ENCODE data around the gene ZNF594.
"Not testable (repeated sequence)": the region's sequence is repeated elsewhere in the genome, so short reads cannot be mapped to it uniquely, and the experiment has no call there.

The ZNF594 gene

DNA sequence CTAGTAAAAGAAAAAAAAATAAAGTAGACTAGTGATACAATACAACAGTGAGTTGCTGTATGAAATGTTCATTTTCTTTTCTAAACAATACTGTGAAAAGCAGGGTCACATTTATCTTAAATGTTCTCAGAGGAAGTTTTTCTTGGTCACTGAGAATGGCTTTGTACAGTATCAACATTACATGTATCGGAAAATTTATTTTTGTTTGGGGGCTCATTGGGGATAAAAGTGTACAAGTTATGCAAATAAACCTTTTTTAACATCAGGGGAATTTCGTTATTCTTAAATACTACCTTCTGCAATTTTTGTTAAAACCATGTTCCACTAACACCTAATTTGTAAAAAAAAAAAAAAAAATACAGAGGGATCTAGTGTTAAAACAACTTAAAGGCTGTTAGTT is 8.7 kb upstream of the ZNF594 start:
- DNase-seq: no peak

DNA sequence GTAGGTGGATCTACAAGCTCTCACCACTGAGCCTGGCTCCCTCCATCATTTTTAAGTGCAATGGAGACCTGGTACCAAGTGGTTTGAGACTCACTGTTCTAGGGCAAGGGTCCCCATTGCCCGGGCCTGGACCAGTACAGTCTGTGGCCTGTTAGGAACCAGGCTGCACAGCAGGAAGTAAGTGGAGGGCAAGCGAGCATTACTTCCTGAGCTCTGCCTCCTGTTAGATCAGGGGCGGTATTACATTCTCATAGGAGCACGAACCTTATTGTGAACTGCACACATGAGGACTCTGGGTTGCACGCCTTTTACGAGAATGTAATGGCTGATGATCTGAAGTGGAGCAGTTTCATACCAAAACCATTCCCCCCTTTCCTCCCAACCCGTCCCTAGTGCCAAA is 6.8 kb upstream of the ZNF594 start:
- no peak for DNase-seq

DNA sequence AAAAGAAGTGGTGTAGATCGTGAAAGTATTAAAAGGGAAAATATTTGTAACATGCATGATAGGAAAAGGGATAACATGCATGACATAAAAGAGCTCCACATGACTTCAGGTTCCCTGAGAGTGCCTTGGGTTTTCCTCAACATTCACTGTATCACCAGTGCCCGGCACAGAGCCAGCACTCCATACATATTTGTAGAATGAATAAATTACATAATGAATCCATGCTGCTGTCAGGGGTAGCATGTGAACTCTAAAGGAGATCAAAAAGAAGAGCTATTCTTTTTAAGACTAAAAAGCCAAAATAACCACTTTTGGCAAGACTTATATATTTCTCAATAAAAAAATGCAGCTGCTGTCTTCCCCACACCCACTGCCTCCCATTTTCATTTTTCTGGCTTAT is 2.7 kb upstream of the ZNF594 start:
- DNase-seq: no peak

DNA sequence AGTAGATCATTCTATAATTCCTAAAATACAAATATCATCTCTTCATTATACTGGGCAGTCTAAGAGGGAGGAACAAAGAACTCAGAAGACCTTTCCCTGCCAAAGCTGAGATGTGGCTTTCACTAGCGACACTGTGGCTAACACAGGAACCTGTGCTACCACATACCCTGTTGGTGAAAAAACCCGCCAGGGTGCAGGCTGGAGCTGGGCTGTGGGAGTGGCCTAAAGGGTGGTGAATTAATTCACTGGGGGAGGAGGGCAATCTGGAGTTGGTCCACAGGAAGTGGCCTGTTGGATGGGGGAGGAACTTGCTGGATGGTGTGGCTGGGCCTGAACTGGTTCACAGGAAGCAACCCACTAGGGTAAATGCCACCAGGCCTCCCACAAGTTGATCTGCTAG is 7.4 kb downstream of the ZNF594 start:
- DNase-seq: no peak

DNA sequence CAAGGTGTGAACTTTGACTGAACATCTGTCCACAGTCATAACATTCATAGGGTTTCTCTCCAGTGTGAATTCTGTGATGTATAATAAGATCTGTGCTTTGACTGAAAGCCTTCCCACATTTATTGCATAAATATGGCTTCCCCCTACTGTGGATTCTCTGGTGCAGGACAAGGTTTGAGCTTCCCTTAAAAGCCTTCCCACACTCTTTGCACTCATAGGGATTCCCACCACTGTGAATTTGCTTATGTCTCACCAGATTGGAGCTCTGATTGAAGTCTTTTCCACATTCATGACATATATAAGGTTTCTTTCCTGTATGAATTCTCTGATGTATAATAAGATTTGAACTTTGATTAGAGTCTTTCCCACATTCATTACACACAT is 8.3 kb downstream of the ZNF594 start:
- DNase-seq: no peak

DNA sequence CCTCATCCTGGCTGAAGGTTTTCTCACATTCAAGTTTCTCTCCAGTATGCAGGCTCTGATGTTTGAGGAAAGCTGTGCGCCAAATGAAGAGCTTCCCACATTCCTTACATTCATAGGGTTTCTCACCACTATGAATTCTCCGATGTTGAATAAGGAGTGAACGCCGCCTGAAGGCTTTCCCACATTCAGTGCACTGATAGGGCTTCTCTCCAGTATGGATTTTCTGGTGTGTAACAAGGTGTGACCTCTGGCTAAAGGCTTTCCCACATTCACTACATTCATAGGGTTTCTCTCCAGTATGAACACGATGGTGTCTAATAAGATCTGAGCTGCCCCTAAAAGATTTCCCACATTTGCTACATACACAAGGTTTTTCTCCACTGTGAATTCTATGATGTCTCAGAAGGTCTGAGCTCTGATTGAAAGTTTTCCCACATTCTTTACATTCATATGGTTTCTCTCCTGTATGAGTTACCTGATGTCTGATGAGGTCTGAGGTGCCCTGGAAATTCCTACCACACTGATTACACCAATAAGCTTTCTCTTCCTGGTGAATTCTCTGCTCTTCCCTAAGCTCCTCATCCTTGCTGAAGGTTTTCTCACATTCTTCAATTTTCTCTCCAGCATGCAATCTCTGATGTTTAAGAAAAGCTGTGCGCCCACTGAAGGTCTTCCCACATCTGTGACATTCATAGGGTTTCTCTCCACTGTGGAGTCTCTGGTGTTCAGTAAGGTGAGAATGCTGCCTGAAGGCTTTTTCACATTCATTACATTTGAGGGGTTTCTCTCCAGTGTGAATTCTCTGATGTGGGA is 8.9 kb downstream of the ZNF594 start:
- DNase-seq: no peak

DNA sequence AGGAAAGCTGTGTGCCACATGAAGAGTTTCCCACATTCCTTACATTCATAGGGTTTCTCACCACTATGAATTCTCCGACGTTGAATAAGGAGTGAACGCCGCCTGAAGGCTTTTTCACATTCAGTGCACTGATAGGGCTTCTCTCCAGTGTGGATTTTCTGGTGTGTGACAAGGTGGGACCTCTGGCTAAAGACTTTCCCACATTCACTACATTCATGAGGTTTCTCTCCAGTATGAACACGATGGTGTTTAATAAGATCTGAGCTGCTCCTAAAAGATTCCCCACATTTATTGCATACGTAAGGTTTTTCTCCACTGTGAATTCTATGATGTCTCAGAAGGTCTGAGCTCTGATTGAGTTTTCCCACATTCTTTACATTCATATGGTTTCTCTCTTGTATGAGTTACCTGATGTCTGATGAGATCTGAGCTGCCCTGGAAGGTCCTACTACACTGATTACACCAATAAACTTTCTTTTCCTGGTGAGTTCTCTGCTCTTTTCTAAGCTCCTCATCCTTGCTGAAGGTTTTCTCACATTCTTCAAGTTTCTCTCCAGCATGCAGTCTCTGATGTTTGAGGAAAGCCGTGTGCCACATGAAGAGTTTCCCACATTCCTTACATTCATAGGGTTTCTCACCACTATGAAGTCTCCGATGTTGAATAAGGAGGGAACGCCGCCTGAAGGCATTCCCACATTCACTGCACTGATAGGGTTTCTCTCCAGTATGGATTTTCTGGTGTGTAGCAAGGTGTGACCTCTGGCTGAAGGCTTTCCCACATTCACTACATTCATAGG is 10.0 kb downstream of the ZNF594 start:
- DNase-seq: no peak

DNA sequence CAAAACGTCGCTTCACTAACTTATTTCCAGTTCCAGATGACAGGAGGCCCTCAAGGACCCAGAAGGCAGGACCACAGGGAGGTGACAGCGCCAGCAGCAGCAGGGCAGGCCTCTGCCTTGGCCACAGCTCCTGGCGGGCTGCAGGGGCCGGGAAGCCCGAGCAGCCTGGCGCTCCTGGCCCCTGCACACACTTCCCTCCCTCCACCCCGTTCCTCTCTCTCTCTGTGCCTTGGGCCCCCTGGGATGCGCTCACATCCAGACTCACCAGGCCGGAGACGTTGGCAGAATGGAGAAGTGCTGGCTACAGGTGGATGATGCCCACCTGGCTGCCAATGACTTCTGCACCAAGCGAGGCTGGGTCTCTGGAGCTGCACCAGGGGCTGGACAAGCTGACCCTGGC is 12.7 kb downstream of the ZNF594 start:
- no peak for DNase-seq

DNA sequence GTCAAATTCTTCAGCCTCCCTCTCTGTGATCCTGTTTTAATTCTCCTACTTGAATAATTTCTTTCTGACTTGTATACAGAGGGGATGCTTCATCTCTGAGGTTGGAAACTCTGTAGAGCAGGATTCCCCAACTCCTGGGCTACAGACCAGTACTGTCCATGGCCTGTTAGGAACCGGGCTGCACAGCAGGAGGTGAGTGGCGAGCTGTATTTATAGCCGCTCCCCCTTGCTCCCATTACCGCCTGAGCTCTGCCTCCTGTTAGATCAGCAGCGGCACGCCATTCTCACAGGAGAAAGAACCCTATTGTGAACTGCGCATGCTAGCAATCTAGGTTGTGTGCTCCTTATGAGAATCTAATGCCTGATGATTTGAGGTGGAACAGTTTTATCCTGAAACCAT is 16.6 kb downstream of the ZNF594 start:
- DNase-seq: not testable (repeated sequence)

DNA sequence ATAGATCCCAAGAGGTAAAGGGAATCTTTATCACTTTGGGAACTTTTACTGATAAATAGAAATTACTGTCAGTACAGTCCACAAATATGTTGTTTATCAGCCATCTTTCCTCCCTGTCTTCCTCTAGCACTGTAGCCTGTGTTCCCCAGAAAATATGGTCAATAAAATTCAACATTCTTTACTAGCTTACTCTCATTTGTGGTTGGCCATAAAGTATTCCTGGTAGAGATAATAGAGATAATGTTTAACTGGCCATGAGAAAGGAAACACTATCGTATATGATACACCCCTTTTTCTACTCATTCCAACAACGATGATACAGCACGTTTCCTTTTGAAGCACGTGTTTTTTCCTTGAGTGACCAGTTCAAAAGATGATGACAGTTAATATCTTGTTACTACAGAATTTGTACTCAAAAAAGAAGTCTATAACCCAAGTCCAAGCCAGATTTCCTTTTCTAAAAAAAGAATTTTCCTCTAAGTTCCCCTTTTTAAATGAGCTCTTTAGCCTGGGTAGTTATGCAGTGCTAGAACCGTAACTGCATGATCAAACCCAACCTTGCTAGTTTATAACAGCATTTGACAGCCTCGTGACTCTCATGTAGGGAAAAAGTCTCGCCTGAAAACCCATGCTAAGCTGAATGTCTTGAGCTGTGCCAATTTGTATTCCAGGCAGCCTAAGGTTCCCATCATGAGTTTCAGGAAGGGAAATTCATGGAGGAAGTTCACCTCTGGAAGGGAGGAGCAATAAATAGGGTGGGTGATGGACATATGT is 25.7 kb downstream of the ZNF594 start:
- not testable (repeated sequence) for DNase-seq

DNA sequence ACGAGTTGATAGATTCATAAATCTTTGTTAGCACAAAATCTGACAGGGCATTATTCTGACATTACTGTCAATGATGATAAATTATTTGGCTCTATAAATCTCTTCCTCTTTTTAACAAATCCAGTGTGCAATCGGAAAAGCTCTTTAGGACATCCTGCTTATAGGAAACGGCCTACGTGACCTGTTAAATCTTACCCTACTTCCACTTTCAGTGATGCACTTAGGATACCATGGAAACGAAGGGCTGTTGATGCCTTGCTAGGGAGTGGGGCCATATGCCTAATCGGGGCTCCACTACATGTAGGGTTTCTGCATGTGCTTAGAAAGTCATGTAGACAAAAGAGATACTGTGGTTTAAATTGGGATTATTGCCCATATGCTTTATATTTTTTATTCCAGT is 27.2 kb downstream of the ZNF594 start:
- no peak for DNase-seq

DNA sequence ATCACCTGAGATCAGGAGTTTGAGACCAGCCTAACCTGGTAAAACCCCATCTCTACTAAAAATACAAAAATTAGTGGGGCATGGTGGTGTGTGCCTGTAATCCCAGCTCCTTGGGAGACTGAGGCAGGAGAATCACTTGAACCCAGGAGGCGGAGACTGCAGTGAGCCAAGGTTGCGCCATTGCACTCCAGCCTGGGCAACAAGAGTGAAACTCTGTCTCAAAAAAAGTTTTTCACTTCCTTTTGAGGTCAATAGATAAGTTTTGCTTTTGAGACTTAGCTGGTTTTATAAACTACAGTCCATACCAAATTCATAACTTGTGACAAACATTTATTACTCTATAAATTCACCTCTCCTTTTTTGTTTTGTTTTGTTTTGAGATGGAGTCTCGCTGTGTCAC is 29.9 kb downstream of the ZNF594 start:
- DNase-seq: not testable (repeated sequence)

DNA sequence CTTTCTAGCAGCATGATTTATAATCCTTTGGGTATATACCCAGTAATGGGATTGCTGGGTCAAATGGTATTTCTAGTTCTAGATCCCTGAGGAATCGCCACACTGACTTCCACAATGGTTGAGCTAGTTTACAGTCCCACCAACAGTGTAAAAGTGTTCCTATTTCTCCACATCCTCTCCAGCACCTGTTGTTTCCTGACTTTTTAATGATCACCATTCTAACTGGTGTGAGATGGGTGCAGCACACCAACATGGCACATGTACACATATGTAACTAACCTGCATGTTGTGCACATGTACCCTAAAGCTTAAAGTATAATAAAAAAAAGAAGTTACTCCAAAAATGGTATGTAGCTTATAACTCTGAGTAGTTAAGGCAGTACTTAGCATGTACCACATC is 31.0 kb downstream of the ZNF594 start:
- DNase-seq: not testable (repeated sequence)

DNA sequence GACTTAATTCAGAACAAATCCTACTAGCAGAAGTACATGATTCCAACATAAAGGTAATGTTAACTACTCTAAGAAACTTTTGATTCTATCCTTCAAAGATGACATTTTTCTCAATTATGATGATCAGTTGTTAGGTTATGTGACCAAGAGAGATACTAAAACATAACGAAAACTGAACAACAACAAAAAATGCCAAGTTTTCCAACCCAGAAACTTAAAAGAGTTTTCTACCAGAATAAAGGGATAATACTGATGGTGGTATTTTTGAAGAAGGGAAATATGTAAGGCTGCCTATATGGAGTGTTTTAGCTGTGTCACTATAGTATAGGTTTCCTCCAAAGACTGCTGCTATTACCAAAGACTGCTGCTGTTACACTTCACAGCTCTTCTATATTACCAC is 45.5 kb downstream of the ZNF594 start:
- DNase-seq: not testable (repeated sequence)

DNA sequence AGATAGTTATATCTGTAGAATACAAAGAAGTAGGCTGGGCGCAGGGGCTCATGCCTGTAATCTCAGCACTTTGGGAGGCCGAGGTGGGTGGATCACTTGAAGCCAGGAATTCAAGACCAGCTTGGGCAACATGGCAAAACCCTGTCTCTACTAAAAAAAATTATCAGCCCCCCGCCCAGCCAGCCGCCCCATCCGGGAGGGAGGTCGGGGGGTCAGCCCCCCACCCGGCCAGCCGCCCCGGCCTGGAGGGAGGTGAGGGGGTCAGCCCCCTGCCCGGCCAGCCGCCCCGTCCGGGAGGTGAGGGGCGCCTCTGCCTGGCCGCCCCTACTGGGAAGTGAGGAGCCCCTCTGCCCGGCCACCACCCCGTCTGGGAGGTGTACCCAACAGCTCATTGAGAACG is 48.8 kb downstream of the ZNF594 start:
- not testable (repeated sequence) for DNase-seq

DNA sequence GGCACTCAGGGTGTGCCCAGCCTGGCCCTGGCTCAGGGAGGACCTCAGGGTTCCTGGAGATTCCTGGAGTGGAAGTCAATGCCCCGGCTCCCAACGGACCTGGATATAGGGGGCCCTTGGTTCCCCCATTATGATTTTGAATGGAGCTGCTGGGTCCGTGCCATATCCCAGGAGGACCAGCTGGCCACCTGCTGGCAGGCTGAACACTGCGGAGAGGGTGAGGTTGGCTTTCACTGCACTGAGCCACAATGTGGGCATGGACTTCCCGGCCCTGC is 52.3 kb downstream of the ZNF594 start:
- DNase-seq: no peak

DNA sequence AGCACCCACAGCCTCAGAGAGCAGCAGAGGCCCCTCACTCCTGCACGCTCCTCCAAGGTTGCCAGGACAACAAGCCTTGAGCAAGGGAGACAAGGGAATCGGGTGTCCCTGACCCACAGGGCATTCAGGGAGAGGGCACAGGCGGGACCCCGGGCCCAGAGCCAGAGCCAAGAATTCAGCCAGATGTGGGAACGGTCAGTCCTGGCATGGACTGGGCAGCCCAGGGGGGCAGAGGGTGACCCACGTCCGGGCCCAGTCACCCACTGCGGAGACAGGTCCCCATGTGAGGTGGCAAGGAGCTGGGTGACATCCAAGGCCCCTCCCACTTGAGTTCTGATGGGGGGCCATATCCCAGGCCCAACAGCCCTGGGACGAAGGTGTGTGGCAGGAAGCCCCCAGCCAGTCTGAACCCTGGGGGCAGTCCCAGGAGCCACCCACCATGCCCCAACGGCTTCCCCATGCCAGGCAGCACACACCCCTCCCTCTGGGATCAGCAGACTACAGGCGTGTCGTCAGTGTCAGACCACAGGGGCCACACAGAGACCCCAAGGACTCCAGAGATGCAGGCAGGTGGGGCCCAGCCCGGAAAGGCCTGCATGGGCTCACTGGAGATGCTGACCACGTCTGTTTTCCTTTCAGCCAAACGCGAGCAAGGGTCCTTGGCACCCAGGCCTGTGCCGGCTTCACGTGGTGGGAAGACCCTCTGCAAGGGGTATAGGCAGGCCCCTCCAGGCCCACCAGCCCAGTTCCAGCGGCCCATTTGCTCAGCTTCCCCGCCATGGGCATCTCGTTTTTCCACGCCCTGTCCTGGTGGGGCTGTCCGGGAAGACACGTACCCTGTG is 52.8 kb downstream of the ZNF594 start:
- DNase-seq: no peak

DNA sequence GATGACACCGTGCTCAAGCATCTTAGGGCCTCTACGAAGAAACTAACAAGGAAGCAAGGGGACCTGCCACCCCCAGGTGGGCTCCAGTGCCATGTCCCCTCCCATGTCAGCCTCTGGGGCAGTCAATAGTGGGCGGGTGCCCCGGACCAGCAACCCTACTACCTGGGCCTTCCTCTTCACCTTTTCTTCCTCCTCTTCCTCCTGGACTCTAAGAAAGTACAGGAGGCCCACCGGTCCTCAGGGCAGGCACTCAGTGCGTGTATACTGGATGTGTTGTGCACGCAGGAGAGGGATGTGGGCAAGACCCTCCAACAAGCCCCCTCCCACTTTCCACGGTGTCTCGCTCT is 53.5 kb downstream of the ZNF594 start:
- not testable (repeated sequence) for DNase-seq

DNA sequence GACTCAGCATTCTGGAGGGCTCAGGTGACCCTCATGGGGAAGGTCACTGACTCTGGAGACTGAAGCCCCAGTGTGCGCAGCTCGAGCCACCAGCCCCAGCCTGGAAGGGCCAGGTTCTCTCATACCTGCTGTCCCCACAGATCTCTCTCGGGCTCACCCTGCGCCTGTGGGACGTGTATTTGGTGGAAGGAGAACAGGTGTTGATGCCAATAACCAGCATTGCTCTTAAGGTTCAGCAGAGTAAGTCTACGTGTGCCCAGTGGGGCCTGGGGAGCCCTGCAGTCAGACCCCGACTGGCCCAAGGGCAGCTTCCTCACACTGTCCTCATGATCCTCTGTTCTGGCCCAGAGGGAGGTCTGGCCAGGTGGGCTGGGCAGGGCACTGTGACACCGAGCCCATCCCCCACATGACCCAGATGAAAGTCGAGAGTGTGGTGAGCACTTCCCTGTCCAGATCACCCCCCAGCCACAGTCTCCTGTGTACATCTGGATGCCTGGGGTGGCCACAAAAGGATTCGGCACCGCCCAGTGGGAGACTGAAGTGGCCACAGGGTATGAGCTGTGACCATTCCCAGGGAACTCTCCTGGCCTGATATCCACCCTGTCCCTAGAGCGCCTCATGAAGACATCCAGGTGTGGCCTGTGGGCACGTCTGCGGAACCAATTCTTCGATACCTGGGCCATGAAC is 54.0 kb downstream of the ZNF594 start:
- not testable (repeated sequence) for DNase-seq

DNA sequence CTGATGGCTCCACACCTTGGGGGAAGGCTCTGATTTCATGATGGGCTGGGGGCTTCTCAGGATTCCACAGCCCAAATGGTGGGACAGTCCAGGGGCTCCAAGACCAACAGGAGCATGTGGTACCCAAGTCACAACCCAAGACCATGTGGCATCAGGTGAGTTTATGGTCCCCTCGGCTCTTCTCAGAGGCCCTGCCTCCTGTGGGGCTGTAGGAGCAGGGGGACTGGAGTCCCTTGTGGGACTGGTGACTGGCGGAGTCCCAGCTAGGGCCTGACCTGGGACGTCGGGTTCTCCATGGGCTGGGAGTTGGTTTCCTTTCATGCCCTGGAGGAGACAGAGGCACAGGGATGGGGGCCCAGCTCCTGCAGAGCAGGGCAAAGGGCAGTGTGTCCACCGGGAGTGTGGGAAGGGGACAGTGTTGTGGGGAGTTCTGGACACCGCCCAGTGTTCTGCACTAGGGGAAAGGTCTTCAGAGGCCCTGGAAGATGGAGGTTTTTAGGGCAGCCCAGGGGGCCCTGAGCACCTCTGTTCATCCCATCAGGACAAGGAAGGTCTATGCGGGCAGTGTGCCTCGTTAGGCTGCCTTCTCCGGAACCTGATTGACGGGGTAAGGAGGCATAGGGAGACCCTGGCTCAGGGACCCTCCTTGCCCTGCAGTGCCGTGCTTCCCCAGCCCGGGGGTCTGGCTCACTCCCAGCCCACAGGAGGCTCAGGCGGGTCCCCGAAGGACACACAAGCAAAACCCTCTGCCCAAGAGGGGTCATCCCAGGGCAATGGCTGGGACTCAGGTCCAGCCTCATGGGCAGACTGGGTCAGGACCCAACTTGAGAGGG is 54.9 kb downstream of the ZNF594 start:
- not testable (repeated sequence) for DNase-seq

Measured in NCI-H774 (cell line).